ENCODE data around the gene DBR1. TPM values are rescaled to one million over a fixed set of nuclear protein-coding genes. Genes with fewer than 3 reads are reported as not detected.

Gene DBR1
- total and polyA plus RNA-seq, 2 experiments from 2014 or later, result 9.7 to 17.2 TPM

GRCh38 chr3:138154534-138154933 lies 20.2 kb downstream of the DBR1 start:
- no peaks in the 10 kb centered on the region; the same call in 2 of the 3 replicates for H3K4me1 Mint-ChIP-seq

More at GRCh38 chr3:138154534-138154933, 20.2 kb downstream of the DBR1 start:
- H3K36me3 Mint-ChIP-seq (ENCODE audit: low read depth), result peaks cover 6% of the 10 kb centered on the region; the same call in 1 of the 3 replicates
- peaks cover 3% of the 10 kb centered on the region for H3K27me3 Mint-ChIP-seq (ENCODE audit: insufficient read depth, low read depth, poor library complexity)
- no peak overlapping the region for H3K4me3 ChIP-seq
- H3K27ac Mint-ChIP-seq, result no peak overlapping the region
- H3K36me3 ChIP-seq (ENCODE audit: insufficient read depth), result no peaks in the 10 kb centered on the region
- peaks cover 16% of the 10 kb centered on the region for H3K9me3 Mint-ChIP-seq
- H3K27ac ChIP-seq (ENCODE audit: low read depth), result no peak overlapping the region
- no peaks in the 10 kb centered on the region for H3K79me2 ChIP-seq (replicated peaks; ENCODE audit: insufficient read depth)
- H3K4me2 ChIP-seq, result no peak overlapping the region
- no peaks in the 10 kb centered on the region for H4K20me1 ChIP-seq (replicated peaks; ENCODE audit: insufficient read depth)
- no peaks in the 10 kb centered on the region for H3K9me2 ChIP-seq (ENCODE audit: insufficient read depth)
- H3F3A ChIP-seq (replicated peaks; ENCODE audit: low read depth), result no peaks in the 10 kb centered on the region
- no peak for ATAC-seq
- no peaks in the 10 kb centered on the region for H3K4me1 ChIP-seq (ENCODE audit: insufficient read depth)
- H3K27me3 ChIP-seq (ENCODE audit: insufficient read depth), result no peaks in the 10 kb centered on the region
- TF ChIP-seq JUNB (IDR thresholded peaks at IDR 0.05; ENCODE audit: unreplicated experiment) (no peak), ZNF331 (CRISPR knock-in tag; IDR thresholded peaks at IDR 0.05; ENCODE audit: low read depth) (no peak), STAT1 (IDR thresholded peaks at IDR 0.05; ENCODE audit: unreplicated experiment) (no peak), CTCF (conservative IDR thresholded peaks at IDR 0.05; ENCODE audit: low read depth in 2 of 2) (no peak), ZNF462 (CRISPR knock-in tag; IDR thresholded peaks at IDR 0.05) (no peak), REST (IDR thresholded peaks at IDR 0.05; ENCODE audit: unreplicated experiment) (no peak), ZNF114 (CRISPR knock-in tag; IDR thresholded peaks at IDR 0.05) (no peak), EZH2phosphoT487 (IDR thresholded peaks at IDR 0.05; ENCODE audit: unreplicated experiment) (no peak), POLR2AphosphoS5 (IDR thresholded peaks at IDR 0.05; ENCODE audit: low read depth) (no peak), ETS1 (IDR thresholded peaks at IDR 0.05) (no peak), EZH2 (IDR thresholded peaks at IDR 0.05; ENCODE audit: low read depth, unreplicated experiment) (no peak), CREB1 (CRISPR knock-in tag; IDR thresholded peaks at IDR 0.05; ENCODE audit: low read depth) (no peak), NANOG (IDR thresholded peaks at IDR 0.05; ENCODE audit: borderline replicate concordance) (no peak)
- DNase-seq (ENCODE audit: low spot score), result no peak
- no peak overlapping the region for H3K4me3 Mint-ChIP-seq
- H2AFZ ChIP-seq, result no peak overlapping the region
